ENCODE measurements around the gene SH2B2.
"Not testable (repeated sequence)": the region's sequence is repeated elsewhere in the genome, so short reads cannot be mapped to it uniquely, and the experiment has no call there.

The SH2B2 gene

GRCh38 chr7:102321351-102322201 is 34.9 kb downstream of the SH2B2 start:
- Histone ChIP-seq H3K27ac (ENCODE audit: low read length) (no peak overlapping the region), H3K4me1 (ENCODE audit: control insufficient read depth, insufficient read depth, low read length) (peaks cover 6% of the 10 kb centered on the region), H3K36me3 (ENCODE audit: control insufficient read depth, insufficient read depth, low read length) (no peaks in the 10 kb centered on the region), H3K4me3 (ENCODE audit: low read length) (no peak overlapping the region; the same call in 1 of the 2 replicates), H3K27me3 (ENCODE audit: control insufficient read depth, insufficient read depth, low read length) (no peaks in the 10 kb centered on the region), H3K9me3 (ENCODE audit: control insufficient read depth, insufficient read depth, low read length) (no peaks in the 10 kb centered on the region)
- WGBS (ENCODE audit: insufficient coverage, insufficient read length), result no CpG with 5 or more reads among the region's 73 CpGs
- no peak for DNase-seq (ENCODE audit: low read depth, low spot score)

DNA sequence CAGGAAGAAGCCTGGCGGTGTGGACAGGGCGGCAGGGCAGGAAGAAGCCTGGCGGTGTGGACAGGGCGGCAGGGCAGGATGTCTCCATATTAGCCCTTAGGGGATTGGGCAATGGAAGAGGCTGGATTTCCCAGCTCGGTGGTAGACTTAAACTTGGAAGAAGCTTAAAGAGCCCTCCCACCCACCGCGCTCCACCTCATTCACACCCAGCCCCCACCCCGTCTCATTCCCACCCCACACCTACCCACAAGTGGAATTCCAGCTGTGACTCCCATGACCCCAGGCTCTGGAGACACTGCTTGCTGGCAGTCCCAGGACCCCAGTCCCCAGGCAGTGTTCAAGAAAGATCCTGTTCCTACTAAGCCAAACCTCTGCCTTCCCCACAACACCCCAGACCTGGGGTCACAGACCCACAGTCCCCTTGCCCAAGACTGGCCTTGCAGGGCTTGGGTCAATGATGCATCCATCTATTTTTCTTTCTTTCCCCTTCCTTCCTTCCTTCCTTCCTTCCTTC is 35.6 kb downstream of the SH2B2 start:
- no CpG with 5 or more reads among the region's 8 CpGs for WGBS (ENCODE audit: insufficient coverage, insufficient read length)
- DNase-seq (ENCODE audit: low read depth, low spot score), result no peak
- no peaks in the 10 kb centered on the region for H3K9me3 ChIP-seq (ENCODE audit: control insufficient read depth, insufficient read depth, low read length)

DNA sequence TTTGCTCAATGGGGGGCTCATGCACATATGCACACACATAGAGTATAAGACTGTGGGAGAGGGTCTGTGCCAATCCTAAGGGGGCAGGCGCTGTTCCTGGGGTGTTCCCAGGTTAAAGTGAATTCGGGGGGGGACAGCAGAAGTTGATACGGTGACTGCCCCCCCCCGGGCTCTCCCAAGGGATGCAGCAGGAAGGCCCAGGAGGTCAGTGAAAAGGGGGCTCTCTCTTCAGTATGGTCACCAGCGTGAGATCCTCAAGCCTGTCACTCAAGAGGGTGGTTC is 37.2 kb downstream of the SH2B2 start:
- Histone ChIP-seq H3K27me3 (ENCODE audit: control insufficient read depth, insufficient read depth, low read length) (no peaks in the 10 kb centered on the region), H3K9me3 (ENCODE audit: control insufficient read depth, insufficient read depth, low read length) (no peaks in the 10 kb centered on the region), H3K36me3 (ENCODE audit: control insufficient read depth, insufficient read depth, low read length) (no peaks in the 10 kb centered on the region), H3K4me1 (ENCODE audit: control insufficient read depth, insufficient read depth, low read length) (peaks cover 3% of the 10 kb centered on the region), H3K27ac (ENCODE audit: low read length) (no peak overlapping the region), H3K4me3 (ENCODE audit: low read length) (no peak overlapping the region)
- no CpG with 5 or more reads among the region's 5 CpGs for WGBS (ENCODE audit: insufficient coverage, insufficient read length)
- DNase-seq (ENCODE audit: low read depth, low spot score), result no peak

More for the DNA sequence above, 35.6 kb downstream of the SH2B2 start:
- no peak overlapping the region for H3K4me3 ChIP-seq (ENCODE audit: low read length)
- H3K27me3 ChIP-seq (ENCODE audit: control insufficient read depth, insufficient read depth, low read length), result no peaks in the 10 kb centered on the region
- no peak overlapping the region for H3K27ac ChIP-seq (ENCODE audit: low read length)
- H3K4me1 ChIP-seq (ENCODE audit: control insufficient read depth, insufficient read depth, low read length), result peaks cover 5% of the 10 kb centered on the region
- no peaks in the 10 kb centered on the region for H3K36me3 ChIP-seq (ENCODE audit: control insufficient read depth, insufficient read depth, low read length)

GRCh38 chr7:102325106-102325505 is 38.4 kb downstream of the SH2B2 start:
- H3K27ac ChIP-seq (ENCODE audit: low read length); H3K9me3 ChIP-seq (ENCODE audit: control insufficient read depth, insufficient read depth, low read length); H3K4me3 ChIP-seq (ENCODE audit: low read length); H3K27me3 ChIP-seq (ENCODE audit: control insufficient read depth, insufficient read depth, low read length); H3K4me1 ChIP-seq (ENCODE audit: control insufficient read depth, insufficient read depth, low read length); H3K36me3 ChIP-seq (ENCODE audit: control insufficient read depth, insufficient read depth, low read length); DNase-seq (ENCODE audit: low read depth, low spot score): not testable (repeated sequence)
- WGBS (ENCODE audit: insufficient coverage, insufficient read length), result no CpG with 5 or more reads among the region's 11 CpGs

- no peak overlapping the region for H3K4me3 ChIP-seq (ENCODE audit: low read length)
- no CpG with 5 or more reads among the region's 11 CpGs for WGBS (ENCODE audit: insufficient coverage, insufficient read length)
- DNase-seq (ENCODE audit: low read depth, low spot score), result no peak
- no peaks in the 10 kb centered on the region for H3K9me3 ChIP-seq (ENCODE audit: control insufficient read depth, insufficient read depth, low read length)
- H3K27me3 ChIP-seq (ENCODE audit: control insufficient read depth, insufficient read depth, low read length), result no peaks in the 10 kb centered on the region
- no peaks in the 10 kb centered on the region for H3K36me3 ChIP-seq (ENCODE audit: control insufficient read depth, insufficient read depth, low read length)
- no peak overlapping the region for H3K27ac ChIP-seq (ENCODE audit: low read length)
- H3K4me1 ChIP-seq (ENCODE audit: control insufficient read depth, insufficient read depth, low read length), result no peaks in the 10 kb centered on the region
Measured at GRCh38 chr7:102326157-102326889, 39.7 kb downstream of the SH2B2 start.

DNA sequence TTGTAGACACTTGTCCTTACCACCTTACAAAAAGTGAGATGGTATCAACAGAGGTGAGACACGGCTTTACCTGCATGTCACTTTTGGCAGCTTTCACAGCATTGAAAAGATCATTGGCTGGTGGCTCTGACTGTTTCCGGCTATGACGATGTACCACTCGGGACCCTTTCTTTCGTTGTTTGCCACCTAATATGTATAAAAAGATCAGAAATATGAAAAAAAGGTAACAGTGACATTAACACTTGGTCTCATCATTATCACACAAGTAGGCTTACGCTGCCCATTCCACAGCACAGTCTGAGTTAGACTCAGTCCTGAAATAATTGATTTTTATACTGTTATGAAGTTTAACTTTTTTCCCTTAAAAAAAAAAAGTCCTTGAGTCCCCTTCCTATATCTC is 40.5 kb downstream of the SH2B2 start:
- not testable (repeated sequence) for H3K4me1 ChIP-seq (ENCODE audit: control insufficient read depth, insufficient read depth, low read length); DNase-seq (ENCODE audit: low read depth, low spot score); H3K27ac ChIP-seq (ENCODE audit: low read length); H3K36me3 ChIP-seq (ENCODE audit: control insufficient read depth, insufficient read depth, low read length); H3K9me3 ChIP-seq (ENCODE audit: control insufficient read depth, insufficient read depth, low read length); H3K4me3 ChIP-seq (ENCODE audit: low read length); H3K27me3 ChIP-seq (ENCODE audit: control insufficient read depth, insufficient read depth, low read length)
- WGBS (ENCODE audit: insufficient coverage, insufficient read length), result no CpG with 5 or more reads among the region's 6 CpGs

DNA sequence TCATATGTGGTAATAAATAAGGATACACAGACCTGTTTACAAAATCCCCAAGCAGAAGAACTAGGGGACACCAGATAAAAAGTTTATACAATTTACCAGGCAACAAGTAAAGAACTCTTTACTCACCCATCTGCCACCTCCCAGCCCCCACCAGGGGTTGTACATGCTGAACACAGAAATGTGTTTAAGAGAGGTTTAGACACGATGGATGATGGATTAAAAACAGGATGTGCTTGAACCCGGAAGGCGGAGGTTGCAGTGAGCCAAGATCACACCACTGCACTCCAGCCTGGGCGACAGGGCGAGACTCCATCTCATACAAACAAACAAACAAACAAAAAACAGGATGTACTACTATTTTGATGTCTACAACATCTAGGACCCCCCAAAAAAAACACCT is 42.2 kb downstream of the SH2B2 start:
- H3K36me3 ChIP-seq (ENCODE audit: control insufficient read depth, insufficient read depth, low read length), result not testable (repeated sequence)

GRCh38 chr7:102329366-102329765 is 42.7 kb downstream of the SH2B2 start:
- not testable (repeated sequence) for H3K27me3 ChIP-seq (ENCODE audit: control insufficient read depth, insufficient read depth, low read length); H3K4me1 ChIP-seq (ENCODE audit: control insufficient read depth, insufficient read depth, low read length); DNase-seq (ENCODE audit: low read depth, low spot score); H3K27ac ChIP-seq (ENCODE audit: low read length); H3K4me3 ChIP-seq (ENCODE audit: low read length); H3K9me3 ChIP-seq (ENCODE audit: control insufficient read depth, insufficient read depth, low read length); H3K36me3 ChIP-seq (ENCODE audit: control insufficient read depth, insufficient read depth, low read length)
- WGBS (ENCODE audit: insufficient coverage, insufficient read length), result no CpG with 5 or more reads among the region's 9 CpGs

More for the DNA sequence above, 42.2 kb downstream of the SH2B2 start:
- not testable (repeated sequence) for H3K27ac ChIP-seq (ENCODE audit: low read length); H3K4me3 ChIP-seq (ENCODE audit: low read length); H3K27me3 ChIP-seq (ENCODE audit: control insufficient read depth, insufficient read depth, low read length); H3K4me1 ChIP-seq (ENCODE audit: control insufficient read depth, insufficient read depth, low read length); DNase-seq (ENCODE audit: low read depth, low spot score); H3K9me3 ChIP-seq (ENCODE audit: control insufficient read depth, insufficient read depth, low read length)
- WGBS (ENCODE audit: insufficient coverage, insufficient read length), result no CpG with 5 or more reads among the region's 5 CpGs

DNA sequence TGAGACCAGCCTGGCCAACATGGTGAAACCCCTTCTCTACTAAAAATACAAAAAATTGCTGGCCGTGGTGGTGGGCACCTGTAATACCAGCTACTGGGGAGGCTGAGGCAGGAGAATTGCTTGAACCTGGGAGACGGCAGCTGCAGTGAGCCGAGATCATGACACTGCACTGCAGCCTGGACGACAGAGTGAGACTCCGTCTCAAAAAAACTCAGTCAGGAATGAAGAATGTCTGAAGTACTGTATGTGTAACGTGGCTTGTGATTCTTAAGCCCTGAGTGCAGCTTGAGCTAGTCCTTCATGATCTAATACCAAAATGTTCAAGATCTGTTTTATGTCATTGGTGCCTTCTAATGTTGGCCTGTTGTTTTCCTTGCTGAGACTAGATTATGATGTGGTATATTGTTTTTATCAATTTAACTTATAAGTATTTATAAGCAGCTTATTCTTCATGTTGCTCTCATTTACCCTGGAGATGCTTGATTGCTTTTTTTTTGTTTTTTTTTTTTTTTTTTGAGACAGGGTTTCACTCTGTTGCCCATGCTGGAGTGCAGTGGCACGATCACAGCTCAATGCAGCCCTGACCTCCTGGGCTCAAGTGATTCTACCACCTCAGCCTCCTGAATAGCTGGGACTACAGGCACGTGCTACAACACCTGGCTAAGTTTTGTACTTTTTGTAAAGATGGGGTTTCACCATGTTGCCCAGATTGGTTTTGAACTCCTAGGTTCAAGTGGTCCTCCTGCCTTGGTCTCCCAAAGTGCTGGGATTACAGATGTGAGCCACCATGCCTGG is 44.2 kb downstream of the SH2B2 start:
- H3K9me3 ChIP-seq (ENCODE audit: control insufficient read depth, insufficient read depth, low read length); H3K27ac ChIP-seq (ENCODE audit: low read length); H3K4me1 ChIP-seq (ENCODE audit: control insufficient read depth, insufficient read depth, low read length); DNase-seq (ENCODE audit: low read depth, low spot score); H3K4me3 ChIP-seq (ENCODE audit: low read length); H3K36me3 ChIP-seq (ENCODE audit: control insufficient read depth, insufficient read depth, low read length); H3K27me3 ChIP-seq (ENCODE audit: control insufficient read depth, insufficient read depth, low read length): not testable (repeated sequence)
- WGBS (ENCODE audit: insufficient coverage, insufficient read length), result no CpG with 5 or more reads among the region's 8 CpGs

- H3K4me3 ChIP-seq (ENCODE audit: low read length); H3K27ac ChIP-seq (ENCODE audit: low read length); H3K9me3 ChIP-seq (ENCODE audit: control insufficient read depth, insufficient read depth, low read length); H3K36me3 ChIP-seq (ENCODE audit: control insufficient read depth, insufficient read depth, low read length); DNase-seq (ENCODE audit: low read depth, low spot score); H3K27me3 ChIP-seq (ENCODE audit: control insufficient read depth, insufficient read depth, low read length); H3K4me1 ChIP-seq (ENCODE audit: control insufficient read depth, insufficient read depth, low read length): not testable (repeated sequence)
- WGBS (ENCODE audit: insufficient coverage, insufficient read length), result no CpG with 5 or more reads among the region's 7 CpGs
Measured at GRCh38 chr7:102335574-102335973, 48.9 kb downstream of the SH2B2 start.

Measured in iPS DF 6.9 (cell line).